ENCODE data around the gene SLC6A2.
"Not testable (repeated sequence)": the region's sequence is repeated elsewhere in the genome, so short reads cannot be mapped to it uniquely, and the experiment has no call there.

Gene SLC6A2

GRCh38 chr16:55711959-55712876 is 56.4 kb downstream of the SLC6A2 start:
- no peak for DNase-seq (ENCODE audit: low spot score)

GRCh38 chr16:55713103-55713502 is 57.3 kb downstream of the SLC6A2 start:
- DNase-seq (ENCODE audit: low spot score), result no peak

GRCh38 chr16:55717326-55717725 is 61.5 kb downstream of the SLC6A2 start:
- DNase-seq (ENCODE audit: low spot score), result no peak

GRCh38 chr16:55725055-55725777 is 69.4 kb downstream of the SLC6A2 start:
- no peak for DNase-seq (ENCODE audit: low spot score)

GRCh38 chr16:55728797-55729196 is 73.0 kb downstream of the SLC6A2 start:
- no peak for DNase-seq (ENCODE audit: low spot score)

GRCh38 chr16:55730115-55730514 is 74.3 kb downstream of the SLC6A2 start:
- DNase-seq (ENCODE audit: low spot score), result no peak

GRCh38 chr16:55732496-55732895 is 76.7 kb downstream of the SLC6A2 start:
- DNase-seq (ENCODE audit: low spot score), result no peak

GRCh38 chr16:55734665-55735064 is 78.9 kb downstream of the SLC6A2 start:
- no peak for DNase-seq (ENCODE audit: low spot score)

- DNase-seq (ENCODE audit: low spot score), result no peak
Observed at GRCh38 chr16:55735120-55735781, 79.5 kb downstream of the SLC6A2 start.

GRCh38 chr16:55736671-55737070 is 80.9 kb downstream of the SLC6A2 start:
- DNase-seq (ENCODE audit: low spot score), result no peak

- DNase-seq (ENCODE audit: low spot score), result no peak
Observed at GRCh38 chr16:55737318-55737717, 81.5 kb downstream of the SLC6A2 start.

GRCh38 chr16:55737966-55738365 is 82.2 kb downstream of the SLC6A2 start:
- DNase-seq (ENCODE audit: low spot score), result no peak

GRCh38 chr16:55746081-55746480 is 90.3 kb downstream of the SLC6A2 start:
- no peak for DNase-seq (ENCODE audit: low spot score)

- DNase-seq (ENCODE audit: low spot score), result no peak
Observed at GRCh38 chr16:55747785-55748184, 92.0 kb downstream of the SLC6A2 start.

GRCh38 chr16:55752465-55753144 is 96.8 kb downstream of the SLC6A2 start:
- not testable (repeated sequence) for DNase-seq (ENCODE audit: low spot score)

GRCh38 chr16:55753145-55753631 is 97.4 kb downstream of the SLC6A2 start:
- not testable (repeated sequence) for DNase-seq (ENCODE audit: low spot score)
